HCT116 (cell line): ENCODE results near the gene HYKK. TPM values are rescaled to one million over a fixed set of nuclear protein-coding genes. Genes with fewer than 3 reads are reported as not detected.

Experiments used
- ATAC-seq: fragments of 200-7000 bp; cut with Tn5 transposase; 2 replicates; pipeline ENCODE4 v1.9.1; 2020; ENCODE audit warnings: mild to moderate bottlenecking, moderate library complexity
- BruUV-seq: library from RNA; stranded (reverse); fragments of 400-500 nt; replicated peaks from 2 replicates; lab custom pipeline; 2021; lab: Mats Ljungman, UMichigan
- CTCF ChIA-PET: fragments of 300-600 bp; sonication (Branson Sonifier 250); formaldehyde crosslinking; loops from one replicate; lab custom pipeline; 2021; ENCODE audit warnings: antibody characterized with exemption; lab: Charles Lee
- POLR2A ChIA-PET: fragments of 300-600, 350-600 bp; sonication (Branson Sonifier 250); formaldehyde crosslinking; loops from one replicate; lab custom pipeline; 2021; ENCODE audit warnings: antibody characterized with exemption; lab: Charles Lee
- RAD21 ChIA-PET, 2 experiments: fragments of 300-600 bp; sonication (Branson Sonifier 250); formaldehyde crosslinking; loops; one replicate each; lab custom pipeline; 2023; ENCODE audit warnings: low total read pairs in 2 of 2; ENCODE audit not compliant: uncharacterized antibody in 2 of 2, unreplicated experiment in 2 of 2, low non-redundant PET in 1 of 2; lab: Charles Lee
- DNase-seq: peaks from one replicate; pipeline ENCODE4 v3.0.0-alpha.2; 2010; ENCODE audit warnings: low read depth, low spot score
- H2AFZ ChIP-seq: fragments of 200-600 bp; shearing (Covaris generic), sonication (generic); 2 replicates; pipeline ENCODE4 v1.6.1; 2017; ENCODE audit warnings: low read depth, mixed run types, mixed read lengths, antibody characterized with exemption, low read length; ENCODE audit not compliant: poor library complexity, severe bottlenecking
- H3K27ac ChIP-seq: 2 replicates; pipeline ENCODE4 v1.5.1; 2012; ENCODE audit warnings: low read depth, low read length
- H3K27me3 ChIP-seq: fragments of 200-600 bp; sonication (generic); 2 replicates; pipeline ENCODE4 v1.6.1; 2016; ENCODE audit warnings: mixed run types, low read length, mixed read lengths; ENCODE audit not compliant: insufficient read depth
- H3K36me3 ChIP-seq, 2 experiments: fragments of 200-500 bp in 1 of 2; fragments of 200-600 bp in 1 of 2; sonication (Bioruptor generic) in 1 of 2; sonication (generic) in 1 of 2; 2 replicates each; pipeline versions ENCODE4 v1.5.1 to v1.6.1; 2014 to 2016; ENCODE audit warnings: low read length in 2 of 2, inconsistent platforms in 1 of 2, mixed read lengths in 1 of 2, mixed run types in 1 of 2; ENCODE audit not compliant: insufficient read depth in 2 of 2, control insufficient read depth in 1 of 2
- H3K4me1 ChIP-seq, 2 experiments: fragments of 200-600 bp in 1 of 2; sonication (generic) in 1 of 2; 2 replicates each; pipeline versions ENCODE4 v1.5.1 to v1.6.1; 2012 to 2017; ENCODE audit warnings: low read length in 2 of 2, inconsistent platforms in 1 of 2, mild to moderate bottlenecking in 1 of 2, mixed read lengths in 1 of 2, mixed run types in 1 of 2, moderate library complexity in 1 of 2; ENCODE audit not compliant: insufficient read depth in 2 of 2, control insufficient read depth in 1 of 2
- H3K4me2 ChIP-seq: fragments of 200-600 bp; sonication (generic); 2 replicates; pipeline ENCODE4 v1.6.1; 2017; ENCODE audit warnings: mixed run types, low read length, mixed read lengths
- H3K4me3 ChIP-seq, 2 experiments: fragments of 200-600 bp in 1 of 2; sonication (generic) in 1 of 2; replicated peaks in 1 of 2; 2 replicates each; pipeline ENCODE4 v1.5.1; 2011 to 2016; ENCODE audit warnings: low read length in 2 of 2, control low read depth in 1 of 2, low read depth in 1 of 2, mild to moderate bottlenecking in 1 of 2, mixed read lengths in 1 of 2, mixed run types in 1 of 2
- H3K79me2 ChIP-seq: fragments of 200-600 bp; sonication (generic); 2 replicates; pipeline ENCODE4 v1.6.1; 2017; ENCODE audit warnings: mild to moderate bottlenecking, mixed run types, low read length, moderate library complexity, mixed read lengths; ENCODE audit not compliant: insufficient read depth
- H3K9ac ChIP-seq: fragments of 200-600 bp; sonication (generic); 2 replicates; pipeline ENCODE4 v1.6.1; 2016; ENCODE audit warnings: low read length, mixed read lengths
- H3K9me2 ChIP-seq: fragments of 200-600 bp; sonication (generic), shearing (Covaris generic); 2 replicates; pipeline ENCODE4 v1.6.1; 2017; ENCODE audit warnings: mixed run types, mild to moderate bottlenecking, moderate library complexity; ENCODE audit not compliant: insufficient read depth
- H3K9me3 ChIP-seq, 2 experiments: fragments of 200-500 bp in 1 of 2; fragments of 200-600 bp in 1 of 2; sonication (Bioruptor generic) in 1 of 2; sonication (generic) in 1 of 2; 2 replicates each; pipeline ENCODE4 v1.6.1; 2014 to 2017; ENCODE audit warnings: low read length in 2 of 2, mixed read lengths in 2 of 2, inconsistent platforms in 1 of 2, low read depth in 1 of 2, mild to moderate bottlenecking in 1 of 2, mixed run types in 1 of 2, moderate library complexity in 1 of 2; ENCODE audit not compliant: control insufficient read depth in 1 of 2, insufficient read depth in 1 of 2
- H4K20me1 ChIP-seq: fragments of 200-600 bp; sonication (generic), shearing (Covaris generic); 2 replicates; pipeline ENCODE4 v1.6.1; 2017; ENCODE audit warnings: mixed run types, mild to moderate bottlenecking, moderate library complexity; ENCODE audit not compliant: insufficient read depth
- ATF3 ChIP-seq: IDR thresholded peaks from 2 replicates; pipeline ENCODE4 v1.6.1; 2012
- CBX3 ChIP-seq: IDR thresholded peaks from 2 replicates; pipeline ENCODE4 v1.6.1; 2012; ENCODE audit warnings: low read depth
- CTCF ChIP-seq, 3 experiments: fragments of 200-600 bp in 1 of 3; sonication (generic) in 1 of 3; IDR thresholded peaks in 2 of 3; conservative IDR thresholded peaks in 1 of 3; 2 replicates each; pipeline ENCODE4 v1.5.1; 2012 to 2017; ENCODE audit warnings: low read depth in 2 of 3, low read length in 2 of 3, antibody characterized with exemption in 1 of 3, borderline replicate concordance in 1 of 3, control low read depth in 1 of 3, mild to moderate bottlenecking in 1 of 3, mixed read lengths in 1 of 3, mixed run types in 1 of 3, moderate library complexity in 1 of 3; ENCODE audit not compliant: insufficient read depth in 1 of 3
- EZH2 ChIP-seq: fragments of 200-600 bp; sonication (generic); IDR thresholded peaks from 2 replicates; pipeline ENCODE4 v1.6.1; 2017; ENCODE audit warnings: antibody characterized with exemption, mixed run types
- EZH2phosphoT487 ChIP-seq: fragments of 200-600 bp; IDR thresholded peaks from 2 replicates; pipeline ENCODE4 v1.6.1; 2018; ENCODE audit warnings: antibody characterized with exemption, borderline replicate concordance
- FOSL1 ChIP-seq: IDR thresholded peaks from 2 replicates; pipeline ENCODE4 v1.6.1; 2012; ENCODE audit warnings: low read depth
- POLR2A ChIP-seq: IDR thresholded peaks from 2 replicates; pipeline ENCODE4 v1.7.0; 2011; ENCODE audit warnings: borderline replicate concordance; ENCODE audit not compliant: insufficient read depth, insufficient read length; ENCODE audit errors: extremely low read depth
- RAD21 ChIP-seq: IDR thresholded peaks from 2 replicates; pipeline ENCODE4 v1.6.1; 2012; ENCODE audit warnings: low read depth, mild to moderate bottlenecking
- SP1 ChIP-seq: IDR thresholded peaks from 2 replicates; pipeline ENCODE4 v1.6.1; 2012; ENCODE audit warnings: low read depth
- SRF ChIP-seq: IDR thresholded peaks from 2 replicates; pipeline ENCODE4 v1.6.1; 2012; ENCODE audit warnings: low read depth
- YY1 ChIP-seq: IDR thresholded peaks from 2 replicates; pipeline ENCODE4 v1.6.1; 2011; ENCODE audit warnings: low read length, low read depth, moderate library complexity, mild to moderate bottlenecking; ENCODE audit not compliant: insufficient replicate concordance; ENCODE audit errors: extremely low read depth
- intact Hi-C: fragments of 100-400 bp; cut with micrococcal nuclease; formaldehyde crosslinking; loops from 2 replicates; pipeline ENCODE4 v1.10.0; 2022
- total RNA-seq: library from RNA; stranded (reverse); gene quantifications from one replicate; pipeline ENCODE4 v1.2.1, GENCODE V29; 2021; ENCODE audit not compliant: unreplicated experiment
- TF ChIP-seq, protein P1 (sequence below): IDR thresholded peaks from 2 replicates; pipeline ENCODE4 v1.6.1; 2012; ENCODE audit warnings: low read depth
- TF ChIP-seq, protein P2 (sequence below): IDR thresholded peaks from 2 replicates; pipeline ENCODE4 v1.6.1; 2011; ENCODE audit warnings: mild to moderate bottlenecking, low read length, moderate library complexity; ENCODE audit not compliant: insufficient replicate concordance; ENCODE audit errors: extremely low read depth

Gene HYKK
- total RNA-seq, 1 experiment from 2014 or later: 6.2 TPM

GRCh38 chr15:78571382-78571781, 64.0 kb downstream of the HYKK start (continued):
- TF ChIP-seq, protein P1, sequence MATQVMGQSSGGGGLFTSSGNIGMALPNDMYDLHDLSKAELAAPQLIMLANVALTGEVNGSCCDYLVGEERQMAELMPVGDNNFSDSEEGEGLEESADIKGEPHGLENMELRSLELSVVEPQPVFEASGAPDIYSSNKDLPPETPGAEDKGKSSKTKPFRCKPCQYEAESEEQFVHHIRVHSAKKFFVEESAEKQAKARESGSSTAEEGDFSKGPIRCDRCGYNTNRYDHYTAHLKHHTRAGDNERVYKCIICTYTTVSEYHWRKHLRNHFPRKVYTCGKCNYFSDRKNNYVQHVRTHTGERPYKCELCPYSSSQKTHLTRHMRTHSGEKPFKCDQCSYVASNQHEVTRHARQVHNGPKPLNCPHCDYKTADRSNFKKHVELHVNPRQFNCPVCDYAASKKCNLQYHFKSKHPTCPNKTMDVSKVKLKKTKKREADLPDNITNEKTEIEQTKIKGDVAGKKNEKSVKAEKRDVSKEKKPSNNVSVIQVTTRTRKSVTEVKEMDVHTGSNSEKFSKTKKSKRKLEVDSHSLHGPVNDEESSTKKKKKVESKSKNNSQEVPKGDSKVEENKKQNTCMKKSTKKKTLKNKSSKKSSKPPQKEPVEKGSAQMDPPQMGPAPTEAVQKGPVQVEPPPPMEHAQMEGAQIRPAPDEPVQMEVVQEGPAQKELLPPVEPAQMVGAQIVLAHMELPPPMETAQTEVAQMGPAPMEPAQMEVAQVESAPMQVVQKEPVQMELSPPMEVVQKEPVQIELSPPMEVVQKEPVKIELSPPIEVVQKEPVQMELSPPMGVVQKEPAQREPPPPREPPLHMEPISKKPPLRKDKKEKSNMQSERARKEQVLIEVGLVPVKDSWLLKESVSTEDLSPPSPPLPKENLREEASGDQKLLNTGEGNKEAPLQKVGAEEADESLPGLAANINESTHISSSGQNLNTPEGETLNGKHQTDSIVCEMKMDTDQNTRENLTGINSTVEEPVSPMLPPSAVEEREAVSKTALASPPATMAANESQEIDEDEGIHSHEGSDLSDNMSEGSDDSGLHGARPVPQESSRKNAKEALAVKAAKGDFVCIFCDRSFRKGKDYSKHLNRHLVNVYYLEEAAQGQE: no peak
- TF ChIP-seq, protein P2, sequence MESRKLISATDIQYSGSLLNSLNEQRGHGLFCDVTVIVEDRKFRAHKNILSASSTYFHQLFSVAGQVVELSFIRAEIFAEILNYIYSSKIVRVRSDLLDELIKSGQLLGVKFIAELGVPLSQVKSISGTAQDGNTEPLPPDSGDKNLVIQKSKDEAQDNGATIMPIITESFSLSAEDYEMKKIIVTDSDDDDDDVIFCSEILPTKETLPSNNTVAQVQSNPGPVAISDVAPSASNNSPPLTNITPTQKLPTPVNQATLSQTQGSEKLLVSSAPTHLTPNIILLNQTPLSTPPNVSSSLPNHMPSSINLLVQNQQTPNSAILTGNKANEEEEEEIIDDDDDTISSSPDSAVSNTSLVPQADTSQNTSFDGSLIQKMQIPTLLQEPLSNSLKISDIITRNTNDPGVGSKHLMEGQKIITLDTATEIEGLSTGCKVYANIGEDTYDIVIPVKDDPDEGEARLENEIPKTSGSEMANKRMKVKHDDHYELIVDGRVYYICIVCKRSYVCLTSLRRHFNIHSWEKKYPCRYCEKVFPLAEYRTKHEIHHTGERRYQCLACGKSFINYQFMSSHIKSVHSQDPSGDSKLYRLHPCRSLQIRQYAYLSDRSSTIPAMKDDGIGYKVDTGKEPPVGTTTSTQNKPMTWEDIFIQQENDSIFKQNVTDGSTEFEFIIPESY: no peak
- TF ChIP-seq EZH2 (no peak), POLR2A (no peak), RAD21 (no peak), FOSL1 (no peak), EZH2phosphoT487 (no peak), SRF (no peak)
- TF ChIP-seq, all 23 proteins: peak for 0

DNA sequence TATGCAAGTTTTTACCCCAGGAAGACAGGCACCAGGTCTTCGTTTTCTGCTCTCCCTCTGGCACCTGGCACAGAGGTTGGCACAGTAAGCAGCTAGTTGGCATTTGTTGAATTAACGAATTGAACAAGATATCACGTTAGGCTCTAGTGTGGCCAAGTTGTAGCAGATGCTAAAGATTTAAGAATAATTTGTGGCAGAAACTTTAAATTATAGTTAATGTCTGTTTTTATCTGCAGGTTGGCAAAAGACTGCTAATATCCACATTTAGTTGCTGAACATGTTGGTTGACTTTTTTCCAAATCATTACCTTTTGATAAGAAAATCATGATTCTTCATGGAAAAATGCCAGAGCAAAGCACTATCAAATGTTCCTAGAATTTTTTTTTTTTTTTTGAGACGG, 66.0 kb downstream of the HYKK start:
- H3K79me2 ChIP-seq: peaks cover 62% of the 10 kb centered on the region
- no peaks in the 10 kb centered on the region for H3K9me3 ChIP-seq
- ChIA-PET POLR2A (no interaction called here), CTCF (no interaction called here), RAD21 (no interaction called here)
- no TSS peak for BruUV-seq
- H3K4me1 ChIP-seq: no peaks in the 10 kb centered on the region
- DNase-seq (no peak), ATAC-seq (no peak)
- H2AFZ ChIP-seq: no peak overlapping the region
- no peak overlapping the region for H3K4me3 ChIP-seq
- H3K9me2 ChIP-seq: no peaks in the 10 kb centered on the region
- H3K27ac ChIP-seq: no peak overlapping the region
- H3K9ac ChIP-seq: no peak overlapping the region
- no peak overlapping the region for H3K4me2 ChIP-seq
- intact Hi-C loops: no loop called here
- H3K36me3 ChIP-seq: no peaks in the 10 kb centered on the region
- no peaks in the 10 kb centered on the region; the same call in 1 of the 2 replicates for H4K20me1 ChIP-seq
- no peaks in the 10 kb centered on the region for H3K27me3 ChIP-seq
- TF ChIP-seq FOSL1: no peak
- TF ChIP-seq, protein P1: no peak
- no peak for TF ChIP-seq CBX3
- no peak for TF ChIP-seq POLR2A
- no peak for TF ChIP-seq SP1
- TF ChIP-seq ATF3: no peak
- no peak for TF ChIP-seq SRF
- no peak for TF ChIP-seq CTCF (IDR thresholded peaks at IDR 0.05 in 2 of 3, conservative IDR thresholded peaks at IDR 0.05 in 1 of 3; ENCODE audit: borderline replicate concordance in 1 of 3, insufficient read depth in 1 of 3, low read depth in 2 of 3, low read length in 2 of 3)
- no peak for TF ChIP-seq YY1
